Erythroblast (primary cell): Measurements from ENCODE around the gene SAMD5.

Experiments used
- DNase-seq, 2 experiments: peaks; one replicate each; lab custom pipeline; 2025; lab: John Stamatoyannopoulos, UW
- GATA1 ChIP-seq: IDR thresholded peaks from 2 replicates; pipeline ENCODE4 v1.6.1; 2011; ENCODE audit warnings: low read depth, mild to moderate bottlenecking, control low read depth, low read length, moderate library complexity
- POLR2A ChIP-seq: IDR thresholded peaks from 2 replicates; pipeline ENCODE4 v1.6.1; 2011; ENCODE audit warnings: mild to moderate bottlenecking, low read length

Gene SAMD5

GRCh38 chr6:147604373-147604772, 95.9 kb downstream of the SAMD5 start:
- DNase-seq, result no peak
- no peak for TF ChIP-seq GATA1
- TF ChIP-seq POLR2A, result no peak

- DNase-seq, result no peak
- TF ChIP-seq GATA1 (no peak), POLR2A (no peak)
These were observed 103.5 kb downstream of the SAMD5 start for GRCh38 chr6:147611992-147612391.

- TF ChIP-seq POLR2A (no peak), GATA1 (no peak)
- no peak for DNase-seq
These were observed 106.0 kb downstream of the SAMD5 start for GRCh38 chr6:147614501-147614900.

GRCh38 chr6:147615659-147616456, 107.4 kb downstream of the SAMD5 start:
- no peak for DNase-seq
- no peak for TF ChIP-seq POLR2A
- TF ChIP-seq GATA1, result no peak

GRCh38 chr6:147617366-147617765, 108.9 kb downstream of the SAMD5 start:
- no peak for DNase-seq

GRCh38 chr6:147618457-147618856, 110.0 kb downstream of the SAMD5 start:
- TF ChIP-seq POLR2A (no peak), GATA1 (no peak)
- DNase-seq, result no peak

More at GRCh38 chr6:147617366-147617765, 108.9 kb downstream of the SAMD5 start:
- TF ChIP-seq GATA1 (no peak), POLR2A (no peak)

- TF ChIP-seq GATA1, result no peak
- no peak for TF ChIP-seq POLR2A
- no peak for DNase-seq
These were observed 110.4 kb downstream of the SAMD5 start for GRCh38 chr6:147618927-147619326.
